ENCODE data around the gene ZNF536. TPM values are rescaled to one million over a fixed set of nuclear protein-coding genes. Genes with fewer than 3 reads are reported as not detected.

ZNF536 gene
- total RNA-seq, 1 experiment from 2014 or later: not detected

DNA sequence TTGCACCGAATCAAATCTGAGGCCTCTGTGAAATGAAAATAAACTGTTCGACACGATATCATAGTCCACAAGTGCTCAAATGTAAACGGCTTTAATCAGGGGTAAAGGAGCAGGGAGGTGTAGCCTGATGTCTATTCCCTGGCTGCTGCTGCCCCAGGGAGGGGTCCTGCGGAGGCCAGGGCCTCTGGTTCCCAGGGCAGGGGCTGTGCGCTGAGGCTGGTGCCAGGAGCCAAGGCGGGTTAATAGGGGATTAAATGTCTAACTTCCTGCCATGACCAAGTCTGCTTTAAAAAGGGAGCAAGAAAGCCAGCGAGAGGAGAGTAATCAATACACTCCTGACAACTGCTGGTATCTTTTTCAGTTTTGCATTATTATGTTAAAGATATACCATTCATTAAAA, 59.4 kb downstream of the ZNF536 start:
- Histone ChIP-seq H2AFZ (ENCODE audit: low read length) (no peak overlapping the region), H3F3A (ENCODE audit: low read length, unreplicated experiment) (no peaks in the 10 kb centered on the region), H3K27me3 (ENCODE audit: low read length) (no peaks in the 10 kb centered on the region), H3K9me2 (replicated peaks; ENCODE audit: low read length) (no peaks in the 10 kb centered on the region), H3K4me1 (ENCODE audit: insufficient read depth, low read length) (no peaks in the 10 kb centered on the region), H3K9me3 (ENCODE audit: low read length) (no peaks in the 10 kb centered on the region), H3K9ac (ENCODE audit: low read length) (no peak overlapping the region), H3K36me3 (ENCODE audit: low read depth, low read length) (no peaks in the 10 kb centered on the region), H3K79me2 (ENCODE audit: low read length) (no peaks in the 10 kb centered on the region), H3K4me3 (ENCODE audit: low read length) (no peak overlapping the region), H4K20me1 (ENCODE audit: low read length) (no peaks in the 10 kb centered on the region), H3K27ac (ENCODE audit: low read length) (no peak overlapping the region), H3K4me2 (ENCODE audit: low read length) (no peak overlapping the region)
- no peak for ATAC-seq
- ChIA-PET POLR2A (ENCODE audit: unreplicated experiment) (no interaction called here), CTCF (no interaction called here)
- BruUV-seq (replicated peaks): no TSS peak
- no peak for TF ChIP-seq EZH2 (IDR thresholded peaks at IDR 0.05; ENCODE audit: low read length, unreplicated experiment)
- TF ChIP-seq, protein P1, sequence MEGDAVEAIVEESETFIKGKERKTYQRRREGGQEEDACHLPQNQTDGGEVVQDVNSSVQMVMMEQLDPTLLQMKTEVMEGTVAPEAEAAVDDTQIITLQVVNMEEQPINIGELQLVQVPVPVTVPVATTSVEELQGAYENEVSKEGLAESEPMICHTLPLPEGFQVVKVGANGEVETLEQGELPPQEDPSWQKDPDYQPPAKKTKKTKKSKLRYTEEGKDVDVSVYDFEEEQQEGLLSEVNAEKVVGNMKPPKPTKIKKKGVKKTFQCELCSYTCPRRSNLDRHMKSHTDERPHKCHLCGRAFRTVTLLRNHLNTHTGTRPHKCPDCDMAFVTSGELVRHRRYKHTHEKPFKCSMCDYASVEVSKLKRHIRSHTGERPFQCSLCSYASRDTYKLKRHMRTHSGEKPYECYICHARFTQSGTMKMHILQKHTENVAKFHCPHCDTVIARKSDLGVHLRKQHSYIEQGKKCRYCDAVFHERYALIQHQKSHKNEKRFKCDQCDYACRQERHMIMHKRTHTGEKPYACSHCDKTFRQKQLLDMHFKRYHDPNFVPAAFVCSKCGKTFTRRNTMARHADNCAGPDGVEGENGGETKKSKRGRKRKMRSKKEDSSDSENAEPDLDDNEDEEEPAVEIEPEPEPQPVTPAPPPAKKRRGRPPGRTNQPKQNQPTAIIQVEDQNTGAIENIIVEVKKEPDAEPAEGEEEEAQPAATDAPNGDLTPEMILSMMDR (conservative IDR thresholded peaks at IDR 0.05; ENCODE audit: low read depth, low read length): no peak
- TF ChIP-seq EZH2phosphoT487 (IDR thresholded peaks at IDR 0.05; ENCODE audit: borderline replicate concordance, low read length): no peak
- intact Hi-C loops (cut with micrococcal nuclease): no loop called here
- DNase-seq: no peak

DNA sequence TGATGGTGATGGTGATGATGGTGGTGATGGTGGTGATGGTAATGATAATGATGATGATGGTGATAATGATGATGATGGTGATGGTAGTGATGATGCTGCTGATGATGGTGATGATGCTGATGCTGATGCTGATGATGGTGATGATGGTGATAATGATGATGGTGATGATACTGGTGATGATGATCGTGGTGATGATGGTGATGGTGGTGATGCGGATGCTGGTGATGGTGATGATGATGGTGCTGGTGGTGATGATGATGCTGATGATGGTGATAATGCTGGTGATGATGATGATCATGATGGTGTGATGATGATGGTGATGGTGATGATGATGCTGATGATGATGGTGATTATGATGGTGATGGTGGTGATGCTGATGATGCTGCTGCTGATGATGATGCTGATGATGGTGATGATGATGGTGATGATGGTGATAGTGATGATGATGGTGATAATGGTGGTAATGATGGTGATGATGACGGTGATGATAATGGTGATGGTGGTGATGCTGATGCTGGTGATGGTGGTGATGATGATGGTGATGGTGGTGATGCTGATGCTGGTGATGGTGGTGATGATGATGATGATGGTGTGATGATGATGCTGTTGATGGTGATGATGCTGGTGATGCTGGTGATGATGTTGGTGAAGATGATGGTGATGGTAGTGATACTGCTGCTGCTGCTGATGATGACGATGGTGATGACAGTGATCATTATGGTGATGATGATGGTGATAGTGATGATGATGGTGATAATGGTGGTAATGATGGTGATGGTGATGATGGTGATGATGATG, 62.8 kb downstream of the ZNF536 start:
- Histone ChIP-seq H3K9me3 (ENCODE audit: low read length) (no peaks in the 10 kb centered on the region), H4K20me1 (ENCODE audit: low read length) (no peaks in the 10 kb centered on the region), H2AFZ (ENCODE audit: low read length) (no peak overlapping the region), H3K9ac (ENCODE audit: low read length) (no peak overlapping the region), H3F3A (ENCODE audit: low read length, unreplicated experiment) (no peaks in the 10 kb centered on the region), H3K79me2 (ENCODE audit: low read length) (no peaks in the 10 kb centered on the region), H3K27me3 (ENCODE audit: low read length) (no peaks in the 10 kb centered on the region), H3K4me2 (ENCODE audit: low read length) (no peak overlapping the region), H3K27ac (ENCODE audit: low read length) (no peak overlapping the region), H3K4me3 (ENCODE audit: low read length) (no peak overlapping the region), H3K9me2 (replicated peaks; ENCODE audit: low read length) (no peaks in the 10 kb centered on the region), H3K36me3 (ENCODE audit: low read depth, low read length) (no peaks in the 10 kb centered on the region), H3K4me1 (ENCODE audit: insufficient read depth, low read length) (no peaks in the 10 kb centered on the region)
- ChIA-PET CTCF (no interaction called here), POLR2A (ENCODE audit: unreplicated experiment) (no interaction called here)
- DNase-seq (no peak), ATAC-seq (no peak)
- no TSS peak for BruUV-seq (replicated peaks)
- TF ChIP-seq, protein P1 (conservative IDR thresholded peaks at IDR 0.05; ENCODE audit: low read depth, low read length): no peak
- TF ChIP-seq EZH2 (IDR thresholded peaks at IDR 0.05; ENCODE audit: low read length, unreplicated experiment) (no peak), EZH2phosphoT487 (IDR thresholded peaks at IDR 0.05; ENCODE audit: borderline replicate concordance, low read length) (no peak)
- intact Hi-C loops (cut with micrococcal nuclease): no loop called here

DNA sequence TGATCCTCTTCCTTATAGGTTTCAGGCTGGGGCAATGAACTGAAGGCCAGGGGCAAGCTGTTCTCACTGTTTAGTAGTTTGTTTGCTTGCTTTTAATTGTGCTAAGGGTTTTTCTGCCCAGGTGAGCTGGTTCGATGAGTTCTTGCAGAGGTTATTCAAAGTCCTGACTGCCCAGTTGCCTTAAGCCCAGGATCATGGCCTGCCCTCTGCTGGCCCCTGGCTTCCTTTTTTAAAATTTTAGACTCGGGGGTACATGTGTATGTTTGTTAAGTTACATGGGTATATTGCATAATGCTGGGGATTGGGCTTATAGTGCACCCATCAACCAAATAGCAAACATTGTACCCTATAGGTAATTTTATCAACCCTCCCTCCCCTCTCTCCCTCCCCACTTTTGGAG, 65.7 kb downstream of the ZNF536 start:
- Histone ChIP-seq H3K9me3 (ENCODE audit: low read length) (no peaks in the 10 kb centered on the region), H3F3A (ENCODE audit: low read length, unreplicated experiment) (no peaks in the 10 kb centered on the region), H3K36me3 (ENCODE audit: low read depth, low read length) (no peaks in the 10 kb centered on the region), H3K9ac (ENCODE audit: low read length) (no peak overlapping the region), H3K4me2 (ENCODE audit: low read length) (no peak overlapping the region), H3K79me2 (ENCODE audit: low read length) (no peaks in the 10 kb centered on the region), H3K9me2 (replicated peaks; ENCODE audit: low read length) (no peaks in the 10 kb centered on the region), H3K4me1 (ENCODE audit: insufficient read depth, low read length) (no peaks in the 10 kb centered on the region), H3K27ac (ENCODE audit: low read length) (no peak overlapping the region), H3K27me3 (ENCODE audit: low read length) (no peaks in the 10 kb centered on the region), H2AFZ (ENCODE audit: low read length) (no peak overlapping the region), H3K4me3 (ENCODE audit: low read length) (no peak overlapping the region), H4K20me1 (ENCODE audit: low read length) (no peaks in the 10 kb centered on the region)
- ATAC-seq: no peak
- ChIA-PET POLR2A (ENCODE audit: unreplicated experiment) (no interaction called here), CTCF (no interaction called here)
- TF ChIP-seq EZH2phosphoT487 (IDR thresholded peaks at IDR 0.05; ENCODE audit: borderline replicate concordance, low read length) (no peak), EZH2 (IDR thresholded peaks at IDR 0.05; ENCODE audit: low read length, unreplicated experiment) (no peak)
- TF ChIP-seq, protein P1 (conservative IDR thresholded peaks at IDR 0.05; ENCODE audit: low read depth, low read length): no peak
- BruUV-seq (replicated peaks): no TSS peak
- intact Hi-C loops (cut with micrococcal nuclease): no loop called here
- no peak for DNase-seq
